HL-60/S4 treated with phorbol 12-myristate 13-acetate at 8.2 ng/mL for 4 days and 3 days (cell line): Measurements from ENCODE around the gene PEMT.

ENCODE experiments used
- in situ Hi-C: fragments of 300-500 bp; cut with MboI; formaldehyde crosslinking; loops from 2 replicates; pipeline ENCODE4 v1.15.0; 2022; ENCODE audit warnings: low sequenced_read_pairs

Gene PEMT

DNA sequence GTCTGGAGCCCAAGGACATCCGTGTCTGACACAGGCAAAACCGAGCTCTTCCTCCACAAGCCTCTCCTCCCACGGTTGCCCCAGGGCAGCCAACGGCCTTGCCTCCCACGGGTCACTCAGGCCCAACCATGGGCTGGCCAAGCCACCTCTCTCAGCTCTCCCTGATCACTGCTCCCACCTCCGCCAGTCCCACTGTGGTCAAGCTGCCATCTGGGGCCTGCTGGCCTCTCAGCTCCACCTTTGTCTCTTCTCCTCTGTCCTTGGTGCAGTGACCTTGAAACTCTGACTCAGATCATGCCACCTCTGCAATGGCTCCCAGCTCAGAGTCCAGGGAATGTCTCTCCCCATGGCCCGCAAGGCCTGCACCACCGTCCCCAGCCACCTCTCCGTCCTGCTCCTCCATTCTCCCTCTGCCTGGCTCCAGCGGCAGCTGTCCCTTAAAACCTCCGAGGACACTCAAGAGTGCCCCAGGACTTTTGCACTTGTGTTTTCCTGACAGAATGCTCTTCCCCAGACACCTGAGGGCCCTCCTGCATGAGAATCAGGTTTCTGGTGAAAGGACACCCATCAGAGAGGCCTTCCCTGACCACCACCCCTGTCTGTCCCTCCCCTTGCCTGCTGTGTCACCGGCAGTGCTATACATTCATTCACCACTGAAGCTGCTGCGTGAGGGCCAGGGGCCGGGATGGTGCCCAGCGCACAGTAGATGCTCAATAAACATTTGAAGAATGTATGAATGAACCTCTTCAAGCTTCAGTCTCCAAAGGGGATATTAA lies 19.3 kb downstream of the PEMT start:
- in situ Hi-C loops = no loop called here

DNA sequence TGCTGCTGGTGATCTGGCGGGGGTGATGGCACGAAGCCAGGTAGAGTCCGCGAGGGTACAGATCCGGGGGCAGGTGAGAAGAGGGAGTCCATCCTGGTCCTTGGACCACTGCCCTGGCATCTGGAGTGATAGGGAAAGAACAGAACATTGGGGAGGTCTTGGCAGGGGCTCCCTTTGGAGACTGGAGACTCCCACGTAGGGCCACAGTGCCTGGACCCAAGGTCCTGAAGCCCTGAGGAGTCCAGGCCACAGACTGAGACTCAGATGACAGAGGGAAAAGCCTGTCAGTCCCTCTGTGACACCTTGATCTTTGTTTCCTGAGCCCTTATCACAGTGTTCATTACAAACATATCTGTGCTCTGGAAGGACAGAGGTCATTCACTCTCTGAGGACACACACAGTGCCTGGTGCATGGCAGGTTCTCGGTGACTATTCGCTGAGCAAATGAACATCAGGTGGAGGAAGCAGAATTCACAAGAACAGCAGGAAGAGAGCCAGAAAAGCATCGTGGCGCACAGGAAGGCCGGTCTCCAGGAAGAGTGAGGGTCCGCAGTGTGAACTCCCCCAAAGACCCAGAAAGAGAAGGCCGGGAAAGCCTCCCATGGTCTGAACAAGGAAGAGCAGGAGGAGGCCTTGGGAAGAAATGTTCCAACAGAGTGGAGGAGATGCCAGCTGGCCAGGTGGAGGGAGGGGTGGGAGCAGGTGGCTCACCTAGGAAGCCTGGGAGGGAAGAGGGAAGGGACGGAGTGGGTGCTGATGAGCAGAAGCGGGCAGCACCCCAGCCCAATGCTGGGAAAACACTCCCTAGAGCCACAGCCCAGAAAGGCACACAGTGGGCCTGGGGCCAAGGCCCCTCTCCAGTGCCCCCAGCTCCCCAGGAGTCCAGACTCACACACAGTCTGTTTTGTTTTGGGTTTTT lies 20.5 kb downstream of the PEMT start:
- in situ Hi-C loops = no loop called here

- in situ Hi-C loops = no loop called here
Measured at GRCh38 chr17:17570140-17570797, 21.2 kb downstream of the PEMT start.

DNA sequence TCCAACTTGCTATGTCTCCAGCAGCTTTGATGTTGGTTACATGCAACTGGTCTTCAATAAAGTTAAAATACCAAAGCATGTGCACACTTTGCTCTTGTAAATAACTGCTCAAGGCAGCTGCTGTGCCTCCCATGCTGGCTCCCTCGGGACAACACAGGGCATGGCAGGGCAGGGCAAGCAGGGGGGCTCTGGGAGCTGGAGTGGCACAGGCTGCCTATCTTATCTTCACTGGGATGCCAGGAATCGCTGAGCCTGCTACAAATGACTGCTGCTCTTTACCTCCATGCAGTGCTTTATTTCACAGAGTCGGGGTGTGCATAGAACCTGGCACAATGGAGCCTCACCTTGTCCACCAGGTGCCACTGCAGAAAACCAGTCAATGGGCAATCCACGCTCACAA lies 21.8 kb downstream of the PEMT start:
- in situ Hi-C loops = no loop called here

DNA sequence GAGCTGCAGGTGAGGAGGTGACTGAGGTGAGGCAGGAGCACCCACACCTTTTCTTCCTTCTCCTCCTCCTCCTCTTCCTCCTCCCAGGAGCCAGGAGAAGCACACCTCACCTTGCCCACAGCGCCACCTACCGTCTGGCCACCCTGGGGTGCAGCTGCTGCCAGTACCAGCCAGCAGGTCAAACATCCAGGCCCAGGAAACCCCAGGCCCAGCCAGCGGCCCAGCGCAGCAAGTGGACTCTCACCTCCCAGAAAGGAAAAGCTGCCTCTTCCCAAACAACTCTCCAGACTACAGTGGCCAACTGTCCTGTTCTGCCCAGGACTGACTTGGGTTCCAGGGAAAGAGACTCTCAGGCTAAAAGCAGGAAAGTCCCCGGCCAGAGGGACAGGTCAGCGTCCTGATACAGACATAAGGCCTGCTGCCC lies 22.7 kb downstream of the PEMT start:
- in situ Hi-C loops = no loop called here

DNA sequence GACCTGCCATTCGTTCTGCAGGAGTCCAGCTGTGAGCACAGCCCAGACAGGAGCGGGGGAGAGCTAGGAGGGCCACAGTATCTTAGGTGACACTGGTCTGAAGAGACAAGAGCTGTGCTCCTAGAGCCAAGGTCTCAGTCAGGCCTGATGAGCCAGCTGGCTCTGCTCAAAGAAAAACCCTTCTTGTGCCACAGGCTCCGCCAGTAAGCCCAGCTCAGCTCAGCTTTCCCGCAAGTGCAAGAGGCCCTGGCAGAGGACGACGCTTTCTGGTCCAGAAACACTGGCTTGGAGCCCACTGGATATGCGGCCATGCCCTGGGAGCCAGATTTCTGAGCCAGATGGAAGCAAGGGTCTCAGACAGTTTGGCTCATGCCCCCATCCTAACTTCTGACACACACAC lies 23.9 kb downstream of the PEMT start:
- in situ Hi-C loops = no loop called here

DNA sequence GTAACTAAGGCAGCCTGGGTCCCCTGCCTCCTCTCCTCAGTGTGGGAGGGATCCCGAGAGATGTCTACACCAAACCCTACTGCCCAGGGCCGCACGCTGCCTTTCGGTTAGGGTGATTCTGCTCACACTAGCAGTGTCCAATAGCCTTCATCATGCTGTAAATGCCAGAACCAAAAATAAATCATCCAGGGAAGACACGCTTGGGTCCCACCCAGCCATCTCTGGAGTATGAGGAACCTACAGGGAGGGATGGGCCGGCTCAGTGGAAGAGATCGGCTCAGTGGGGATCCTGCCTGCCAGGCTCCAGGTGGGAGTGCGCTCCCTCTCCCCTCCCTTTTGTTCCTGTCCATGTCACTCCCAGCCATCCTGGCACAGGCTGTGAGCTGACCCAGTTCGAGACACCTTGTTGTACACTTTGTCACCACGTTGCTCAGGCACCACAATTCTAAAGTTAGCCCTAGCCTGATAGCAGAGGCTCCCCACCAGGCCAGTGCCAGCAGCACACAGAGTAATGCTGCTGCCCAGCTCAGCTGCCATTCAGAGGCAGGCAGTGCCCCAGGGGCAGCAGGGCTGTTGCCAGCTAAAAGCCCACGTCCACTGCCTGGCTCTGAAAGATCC lies 24.5 kb downstream of the PEMT start:
- in situ Hi-C loops = no loop called here

DNA sequence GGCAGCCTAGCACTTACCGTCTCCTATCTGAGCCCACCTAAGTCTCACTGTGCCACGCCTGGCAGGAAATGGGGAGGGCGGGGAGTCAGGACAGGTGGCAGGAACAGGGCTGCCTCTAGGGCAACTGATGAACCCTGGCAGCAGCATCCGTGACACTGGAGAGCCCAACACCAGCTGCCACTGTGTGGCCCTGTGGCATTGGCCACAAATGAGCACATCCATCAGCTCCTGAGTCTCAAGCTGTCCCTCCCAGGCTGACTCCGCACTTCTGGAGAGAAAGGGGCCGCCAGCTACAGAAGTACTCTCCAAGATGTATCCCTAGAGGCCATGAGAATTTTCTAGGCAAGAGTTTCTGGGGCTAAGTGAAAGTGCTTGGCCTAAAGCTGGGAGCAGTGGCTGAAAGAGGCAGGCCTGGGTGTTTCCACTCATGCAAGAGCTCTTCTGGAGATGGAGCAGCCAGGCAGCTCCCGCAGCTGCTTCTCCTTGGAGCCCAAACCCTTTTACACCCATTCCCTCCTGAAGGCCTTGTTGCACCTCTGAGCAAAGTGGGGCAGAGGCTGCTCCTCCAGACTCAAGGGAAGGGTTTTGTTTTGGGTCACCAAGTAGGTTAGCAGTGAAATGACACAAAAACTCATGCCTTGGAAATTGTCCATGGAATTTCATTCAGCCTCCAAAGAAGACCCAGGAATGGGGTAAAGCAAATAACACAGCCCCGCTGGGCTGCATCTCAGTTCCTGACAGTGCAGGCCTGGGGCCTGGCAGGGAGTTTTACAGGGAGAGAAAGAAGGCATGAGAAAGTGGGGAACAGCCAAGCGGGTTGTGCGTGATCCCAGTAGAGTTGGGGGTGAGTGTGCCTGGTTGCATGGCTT lies 25.8 kb downstream of the PEMT start:
- in situ Hi-C loops = no loop called here

- in situ Hi-C loops = no loop called here
Measured at GRCh38 chr17:17564896-17565295, 26.6 kb downstream of the PEMT start.

DNA sequence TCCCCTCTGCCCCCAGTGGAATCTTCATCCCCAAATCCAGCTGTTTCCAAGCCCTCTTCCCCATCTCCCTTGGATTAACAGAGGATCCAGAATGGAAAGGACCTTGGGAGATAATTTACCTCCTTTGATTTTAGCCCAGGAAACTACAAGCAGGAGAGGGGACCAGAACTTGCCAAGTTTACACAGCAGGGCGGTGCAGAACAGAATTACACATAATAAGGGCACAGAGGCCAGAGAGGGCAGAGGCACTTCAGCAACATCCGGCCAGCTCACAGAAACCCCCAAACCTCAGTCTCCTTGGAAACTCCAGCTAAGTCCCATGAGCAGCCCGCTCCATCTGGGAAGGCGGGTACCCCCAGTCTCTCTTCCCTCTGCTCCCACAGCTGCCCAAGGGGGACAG lies 27.2 kb downstream of the PEMT start:
- in situ Hi-C loops = no loop called here

DNA sequence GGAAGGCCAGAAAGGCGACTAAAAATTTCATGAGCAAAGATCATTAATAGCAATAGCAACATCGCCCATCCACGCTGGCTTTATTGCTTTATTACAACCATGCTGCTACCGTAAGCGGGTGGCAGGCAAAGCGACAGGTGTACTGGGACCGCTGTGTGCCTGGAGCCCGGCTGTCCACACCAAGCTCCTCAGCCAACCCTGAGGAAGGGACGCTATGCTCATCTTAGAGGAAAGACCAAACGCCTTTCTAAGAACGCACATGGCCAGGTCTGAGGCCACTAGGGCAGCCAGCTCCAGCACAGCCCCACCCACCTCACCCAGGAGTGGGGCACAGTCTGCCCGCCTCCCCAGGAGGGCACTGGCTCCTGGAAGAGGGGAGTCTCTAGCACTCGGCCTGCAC lies 28.0 kb downstream of the PEMT start:
- in situ Hi-C loops = no loop called here

GRCh38 chr17:17562146-17562511 lies 29.4 kb downstream of the PEMT start:
- in situ Hi-C loops = no loop called here

- in situ Hi-C loops = no loop called here
Measured at GRCh38 chr17:17561408-17562145, 29.9 kb downstream of the PEMT start.

DNA sequence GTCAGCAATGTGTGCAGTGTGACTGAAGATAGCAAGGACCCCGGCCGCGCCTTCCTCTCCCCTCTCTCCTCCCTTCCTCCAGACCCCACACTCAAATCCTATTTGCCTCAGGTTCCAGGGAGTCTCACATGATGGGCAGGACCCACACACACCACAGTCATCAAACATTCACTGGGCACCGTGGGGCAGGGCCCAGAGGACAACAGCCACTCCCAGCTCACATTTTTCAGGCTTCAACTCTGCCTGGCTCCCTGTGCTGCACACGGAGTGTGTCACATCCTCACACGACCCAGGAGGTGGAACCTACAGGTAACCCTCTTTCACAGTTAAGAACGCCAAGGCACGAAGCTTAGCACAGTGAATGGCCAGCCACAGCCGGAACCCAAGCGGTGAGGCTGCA lies 30.5 kb downstream of the PEMT start:
- in situ Hi-C loops = no loop called here

- in situ Hi-C loops = no loop called here
Measured at GRCh38 chr17:17560167-17560566, 31.3 kb downstream of the PEMT start.

- in situ Hi-C loops = no loop called here
Measured at GRCh38 chr17:17559164-17559563, 32.3 kb downstream of the PEMT start.

- in situ Hi-C loops = no loop called here
Measured at GRCh38 chr17:17558431-17558830, 33.1 kb downstream of the PEMT start.

GRCh38 chr17:17557796-17558195 lies 33.7 kb downstream of the PEMT start:
- in situ Hi-C loops = no loop called here

DNA sequence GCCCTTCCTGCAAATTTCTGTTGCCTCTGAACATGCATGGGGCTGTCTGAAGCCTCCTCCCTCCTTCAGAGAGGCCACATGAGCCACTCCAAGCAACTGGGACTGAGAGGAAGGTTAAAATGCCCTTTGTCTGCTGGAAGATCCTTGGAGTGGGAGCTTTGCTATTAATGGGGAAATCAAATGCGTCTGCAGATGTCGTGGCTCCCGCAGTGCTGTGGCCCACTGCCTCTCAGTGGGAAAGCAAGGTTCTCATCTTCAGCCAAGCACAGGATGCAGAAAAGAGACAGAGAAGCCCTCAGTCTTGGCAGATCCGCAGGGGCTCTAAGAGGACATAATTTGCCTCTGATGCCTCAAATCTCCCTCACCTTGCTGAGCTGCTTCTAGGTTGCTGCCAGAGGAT lies 34.8 kb downstream of the PEMT start:
- in situ Hi-C loops = no loop called here

- in situ Hi-C loops = no loop called here
Measured at GRCh38 chr17:17555906-17556305, 35.6 kb downstream of the PEMT start.
